Measurements from ENCODE around the gene VAV2.

VAV2 gene

GRCh38 chr9:133812941-133813748 lies 179.0 kb downstream of the VAV2 start:
- Histone ChIP-seq H3K79me2 (ENCODE audit: control insufficient read depth, insufficient read depth, low read length) (no peaks in the 10 kb centered on the region), H2BK15ac (replicated peaks; ENCODE audit: low read depth) (no peak overlapping the region), H3K36me3 (ENCODE audit: control insufficient read depth, insufficient read depth, low read length) (no peaks in the 10 kb centered on the region), H3K4me3 (ENCODE audit: low read length) (no peak overlapping the region), H4K8ac (ENCODE audit: low read depth, low read length) (no peak overlapping the region), H2AK5ac (ENCODE audit: low read length) (no peak overlapping the region), H3K9ac (ENCODE audit: low read length) (no peak overlapping the region), H3K27ac (ENCODE audit: low read depth, low read length) (no peak overlapping the region), H3K18ac (ENCODE audit: low read length) (no peak overlapping the region), H3K27me3 (ENCODE audit: insufficient read depth, low read length, poor library complexity) (no peaks in the 10 kb centered on the region), H2BK120ac (ENCODE audit: low read depth, low read length) (no peak overlapping the region), H4K5ac (ENCODE audit: low read length) (no peak overlapping the region), H3K4me1 (ENCODE audit: control insufficient read depth, low read depth, low read length) (no peaks in the 10 kb centered on the region), H3K4ac (ENCODE audit: low read depth, low read length) (no peak overlapping the region), H3K56ac (ENCODE audit: low read length) (no peak overlapping the region), H2BK5ac (ENCODE audit: low read length) (no peak overlapping the region), H3K4me2 (ENCODE audit: low read length) (no peak overlapping the region), H3K79me1 (ENCODE audit: low read length) (no peaks in the 10 kb centered on the region), H3K23ac (ENCODE audit: low read length) (no peak overlapping the region)
- no peak for DNase-seq
- WGBS (ENCODE audit: extremely low coverage, insufficient coverage, low lambda C conversion rate): no CpG with 5 or more reads among the region's 26 CpGs

- no CpG with 5 or more reads among the region's 28 CpGs for WGBS (ENCODE audit: extremely low coverage, insufficient coverage, low lambda C conversion rate)
- Histone ChIP-seq H3K79me1 (ENCODE audit: low read length) (no peaks in the 10 kb centered on the region), H3K23ac (ENCODE audit: low read length) (no peak overlapping the region), H3K4ac (ENCODE audit: low read depth, low read length) (no peak overlapping the region), H3K9ac (ENCODE audit: low read length) (no peak overlapping the region), H3K79me2 (ENCODE audit: control insufficient read depth, insufficient read depth, low read length) (no peaks in the 10 kb centered on the region), H4K5ac (ENCODE audit: low read length) (no peak overlapping the region), H4K8ac (ENCODE audit: low read depth, low read length) (no peak overlapping the region), H3K4me1 (ENCODE audit: control insufficient read depth, low read depth, low read length) (no peaks in the 10 kb centered on the region), H3K27ac (ENCODE audit: low read depth, low read length) (no peak overlapping the region), H2BK5ac (ENCODE audit: low read length) (no peak overlapping the region), H2AK5ac (ENCODE audit: low read length) (no peak overlapping the region), H3K4me2 (ENCODE audit: low read length) (no peak overlapping the region), H3K4me3 (ENCODE audit: low read length) (no peak overlapping the region), H3K56ac (ENCODE audit: low read length) (no peak overlapping the region), H3K18ac (ENCODE audit: low read length) (no peak overlapping the region), H3K36me3 (ENCODE audit: control insufficient read depth, insufficient read depth, low read length) (no peaks in the 10 kb centered on the region), H2BK120ac (ENCODE audit: low read depth, low read length) (no peak overlapping the region), H3K27me3 (ENCODE audit: insufficient read depth, low read length, poor library complexity) (no peaks in the 10 kb centered on the region), H2BK15ac (replicated peaks; ENCODE audit: low read depth) (no peak overlapping the region)
- no peak for DNase-seq
Observed at GRCh38 chr9:133812077-133812868, 179.9 kb downstream of the VAV2 start.

- H3K9ac ChIP-seq (ENCODE audit: low read length): no peak overlapping the region
- H2AK5ac ChIP-seq (ENCODE audit: low read length): no peak overlapping the region
- no peak overlapping the region for H3K23ac ChIP-seq (ENCODE audit: low read length)
- H2BK120ac ChIP-seq (ENCODE audit: low read depth, low read length): no peak overlapping the region
- H2BK5ac ChIP-seq (ENCODE audit: low read length): no peak overlapping the region
- no peaks in the 10 kb centered on the region for H3K4me1 ChIP-seq (ENCODE audit: control insufficient read depth, low read depth, low read length)
- H3K56ac ChIP-seq (ENCODE audit: low read length): no peak overlapping the region
- H3K36me3 ChIP-seq (ENCODE audit: control insufficient read depth, insufficient read depth, low read length): no peaks in the 10 kb centered on the region
- no CpG with 5 or more reads among the region's 13 CpGs for WGBS (ENCODE audit: extremely low coverage, insufficient coverage, low lambda C conversion rate)
- no peaks in the 10 kb centered on the region for H3K79me2 ChIP-seq (ENCODE audit: control insufficient read depth, insufficient read depth, low read length)
- no peak overlapping the region for H3K27ac ChIP-seq (ENCODE audit: low read depth, low read length)
- no peak overlapping the region for H2BK15ac ChIP-seq (replicated peaks; ENCODE audit: low read depth)
- no peaks in the 10 kb centered on the region for H3K27me3 ChIP-seq (ENCODE audit: insufficient read depth, low read length, poor library complexity)
- no peak overlapping the region for H3K4me2 ChIP-seq (ENCODE audit: low read length)
- no peak for DNase-seq
- no peak overlapping the region for H3K4ac ChIP-seq (ENCODE audit: low read depth, low read length)
- H3K18ac ChIP-seq (ENCODE audit: low read length): no peak overlapping the region
- H4K8ac ChIP-seq (ENCODE audit: low read depth, low read length): no peak overlapping the region
- no peaks in the 10 kb centered on the region for H3K79me1 ChIP-seq (ENCODE audit: low read length)
- H4K5ac ChIP-seq (ENCODE audit: low read length): no peak overlapping the region
- H3K4me3 ChIP-seq (ENCODE audit: low read length): no peak overlapping the region
Observed at GRCh38 chr9:133811471-133811870, 180.7 kb downstream of the VAV2 start.

GRCh38 chr9:133810556-133811195 lies 181.4 kb downstream of the VAV2 start:
- H3K23ac ChIP-seq (ENCODE audit: low read length): no peak overlapping the region
- no peak overlapping the region for H3K4me2 ChIP-seq (ENCODE audit: low read length)
- no peak overlapping the region for H2AK5ac ChIP-seq (ENCODE audit: low read length)
- no peak overlapping the region for H3K4me3 ChIP-seq (ENCODE audit: low read length)
- no peak overlapping the region for H2BK5ac ChIP-seq (ENCODE audit: low read length)
- H3K4ac ChIP-seq (ENCODE audit: low read depth, low read length): no peak overlapping the region
- no peak for DNase-seq
- H4K5ac ChIP-seq (ENCODE audit: low read length): no peak overlapping the region
- no peaks in the 10 kb centered on the region for H3K79me2 ChIP-seq (ENCODE audit: control insufficient read depth, insufficient read depth, low read length)
- no peak overlapping the region for H3K56ac ChIP-seq (ENCODE audit: low read length)
- H3K79me1 ChIP-seq (ENCODE audit: low read length): no peaks in the 10 kb centered on the region
- no peak overlapping the region for H3K9ac ChIP-seq (ENCODE audit: low read length)
- no peaks in the 10 kb centered on the region for H3K27me3 ChIP-seq (ENCODE audit: insufficient read depth, low read length, poor library complexity)
- H4K8ac ChIP-seq (ENCODE audit: low read depth, low read length): no peak overlapping the region
- H3K18ac ChIP-seq (ENCODE audit: low read length): no peak overlapping the region
- no peaks in the 10 kb centered on the region for H3K4me1 ChIP-seq (ENCODE audit: control insufficient read depth, low read depth, low read length)
- no peak overlapping the region for H2BK15ac ChIP-seq (replicated peaks; ENCODE audit: low read depth)
- no peaks in the 10 kb centered on the region for H3K36me3 ChIP-seq (ENCODE audit: control insufficient read depth, insufficient read depth, low read length)
- no peak overlapping the region for H3K27ac ChIP-seq (ENCODE audit: low read depth, low read length)
- no peak overlapping the region for H2BK120ac ChIP-seq (ENCODE audit: low read depth, low read length)
- no CpG with 5 or more reads among the region's 23 CpGs for WGBS (ENCODE audit: extremely low coverage, insufficient coverage, low lambda C conversion rate)

GRCh38 chr9:133809335-133809734 lies 182.8 kb downstream of the VAV2 start:
- no peaks in the 10 kb centered on the region for H3K79me1 ChIP-seq (ENCODE audit: low read length)
- no peak overlapping the region for H2BK5ac ChIP-seq (ENCODE audit: low read length)
- H3K56ac ChIP-seq (ENCODE audit: low read length): no peak overlapping the region
- DNase-seq: no peak
- no CpG with 5 or more reads among the region's 7 CpGs for WGBS (ENCODE audit: extremely low coverage, insufficient coverage, low lambda C conversion rate)
- no peak overlapping the region for H3K9ac ChIP-seq (ENCODE audit: low read length)
- no peak overlapping the region for H2AK5ac ChIP-seq (ENCODE audit: low read length)
- H4K8ac ChIP-seq (ENCODE audit: low read depth, low read length): no peak overlapping the region
- H3K18ac ChIP-seq (ENCODE audit: low read length): no peak overlapping the region
- no peaks in the 10 kb centered on the region for H3K79me2 ChIP-seq (ENCODE audit: control insufficient read depth, insufficient read depth, low read length)
- no peak overlapping the region for H2BK15ac ChIP-seq (replicated peaks; ENCODE audit: low read depth)
- no peak overlapping the region for H3K4ac ChIP-seq (ENCODE audit: low read depth, low read length)
- no peak overlapping the region for H3K4me2 ChIP-seq (ENCODE audit: low read length)
- H2BK120ac ChIP-seq (ENCODE audit: low read depth, low read length): no peak overlapping the region
- H3K27ac ChIP-seq (ENCODE audit: low read depth, low read length): no peak overlapping the region
- no peaks in the 10 kb centered on the region for H3K27me3 ChIP-seq (ENCODE audit: insufficient read depth, low read length, poor library complexity)
- no peaks in the 10 kb centered on the region for H3K36me3 ChIP-seq (ENCODE audit: control insufficient read depth, insufficient read depth, low read length)
- H4K5ac ChIP-seq (ENCODE audit: low read length): no peak overlapping the region
- no peaks in the 10 kb centered on the region for H3K4me1 ChIP-seq (ENCODE audit: control insufficient read depth, low read depth, low read length)
- no peak overlapping the region for H3K4me3 ChIP-seq (ENCODE audit: low read length)
- no peak overlapping the region for H3K23ac ChIP-seq (ENCODE audit: low read length)

Data from mesendoderm (in vitro differentiated cells).